Body of pancreas (tissue), 4 donors: ENCODE measurements around the gene CCDC33. TPM values are rescaled to one million over a fixed set of nuclear protein-coding genes. Genes with fewer than 3 reads are reported as not detected.

Source experiments
- ATAC-seq: fragments of 150-250 bp; one replicate; pipeline ENCODE4 v1.9.1; 2016
- DNase-seq, 4 donors: peaks; one replicate each; pipeline ENCODE4 v3.0.0-alpha.2; 2019
- H3K27ac ChIP-seq, 4 donors: fragments of 200-600 bp; sonication (generic); 1 replicate in 3 of 4; 2 replicates in 1 of 4; pipeline versions ENCODE4 v1.5.1 to v1.6.1; 2016 to 2019; ENCODE audit warnings: mild to moderate bottlenecking in 1 of 4, mixed read lengths in 1 of 4, moderate library complexity in 1 of 4
- H3K27me3 ChIP-seq, 2 donors: fragments of 200-600 bp; sonication (generic); one replicate each; pipeline ENCODE4 v1.6.0; 2016; ENCODE audit warnings: mild to moderate bottlenecking in 1 of 2
- H3K36me3 ChIP-seq, 2 donors: fragments of 200-600 bp; sonication (generic); replicated peaks in 1 of 2; 2 replicates each; pipeline ENCODE4 v1.5.1; 2016; ENCODE audit warnings: low read depth in 2 of 2; ENCODE audit not compliant: insufficient read depth in 1 of 2
- H3K4me1 ChIP-seq: fragments of 200-600 bp; sonication (generic); one replicate; pipeline ENCODE4 v1.6.0; 2016
- H3K4me3 ChIP-seq, 2 donors: fragments of 200-600 bp; sonication (generic); 1 replicate in 1 of 2; 2 replicates in 1 of 2; pipeline ENCODE4 v1.5.1; 2016 to 2019
- H3K9me3 ChIP-seq, 3 donors: fragments of 200-600 bp; sonication (generic); 1 replicate in 2 of 3; 2 replicates in 1 of 3; pipeline ENCODE4 v1.5.1; 2016
- POLR2A ChIP-seq, 3 donors: fragments of 450-650 bp; IDR thresholded peaks; one replicate each; pipeline ENCODE4 v1.6.1; 2016; ENCODE audit warnings: antibody characterized with exemption in 3 of 3, mild to moderate bottlenecking in 2 of 3
- WGBS, 2 donors: methylation state at CpG; one replicate each; pipeline ENCODE4 v1.1.5; 2017; 5-methylcytosine and 5-hydroxymethylcytosine counted together
- intact Hi-C: fragments of 100-400 bp; cut with DNase I; formaldehyde crosslinking; loops from one replicate; pipeline ENCODE4 v1.15.1; 2023
- total RNA-seq, 2 donors: library from RNA; depleted of rRNA; stranded (reverse); fragments of >200 nt; gene quantifications; one replicate each; pipeline ENCODE4 v1.1.0, GENCODE V29; 2016
- TF ChIP-seq, protein P1 (sequence below), 7 experiments: fragments of 450-650 bp in 4 of 7; fragments of 200-600 bp in 3 of 7; sonication (generic) in 3 of 7; IDR thresholded peaks; one replicate each; pipeline ENCODE4 v1.5.1; 2016 to 2019; ENCODE audit warnings: antibody characterized with exemption in 7 of 7

The CCDC33 gene
- total RNA-seq, 2 donors from 2014 or later, result not detected

DNA sequence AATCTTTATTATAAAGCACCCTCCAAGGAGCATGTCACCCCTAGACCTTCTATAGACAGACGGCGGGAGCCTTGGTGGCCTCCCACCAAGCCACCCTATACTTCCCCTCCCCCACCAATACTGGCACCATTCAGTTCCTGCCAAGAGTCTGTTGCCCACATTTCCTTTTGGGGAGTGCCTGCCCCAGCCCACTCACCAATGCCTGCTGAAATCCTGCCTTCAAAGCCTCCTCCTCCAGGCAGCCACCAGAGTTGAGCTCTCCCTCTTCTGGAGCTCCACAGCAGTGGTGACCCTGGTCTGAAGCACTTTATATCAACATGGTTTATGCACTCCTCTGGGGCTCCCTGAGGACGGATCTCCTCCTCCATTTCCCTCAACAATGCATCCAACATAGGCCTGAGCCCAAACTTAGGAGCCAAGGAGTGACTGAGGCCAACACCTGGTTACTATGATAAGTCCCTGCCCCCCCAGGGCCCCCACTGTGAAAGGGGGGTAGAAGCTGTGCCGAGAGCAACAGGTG lies 8.8 kb downstream of the CCDC33 start:
- no peak for DNase-seq
- H3K36me3 ChIP-seq, result no peaks in the 10 kb centered on the region
- TF ChIP-seq, protein P1, sequence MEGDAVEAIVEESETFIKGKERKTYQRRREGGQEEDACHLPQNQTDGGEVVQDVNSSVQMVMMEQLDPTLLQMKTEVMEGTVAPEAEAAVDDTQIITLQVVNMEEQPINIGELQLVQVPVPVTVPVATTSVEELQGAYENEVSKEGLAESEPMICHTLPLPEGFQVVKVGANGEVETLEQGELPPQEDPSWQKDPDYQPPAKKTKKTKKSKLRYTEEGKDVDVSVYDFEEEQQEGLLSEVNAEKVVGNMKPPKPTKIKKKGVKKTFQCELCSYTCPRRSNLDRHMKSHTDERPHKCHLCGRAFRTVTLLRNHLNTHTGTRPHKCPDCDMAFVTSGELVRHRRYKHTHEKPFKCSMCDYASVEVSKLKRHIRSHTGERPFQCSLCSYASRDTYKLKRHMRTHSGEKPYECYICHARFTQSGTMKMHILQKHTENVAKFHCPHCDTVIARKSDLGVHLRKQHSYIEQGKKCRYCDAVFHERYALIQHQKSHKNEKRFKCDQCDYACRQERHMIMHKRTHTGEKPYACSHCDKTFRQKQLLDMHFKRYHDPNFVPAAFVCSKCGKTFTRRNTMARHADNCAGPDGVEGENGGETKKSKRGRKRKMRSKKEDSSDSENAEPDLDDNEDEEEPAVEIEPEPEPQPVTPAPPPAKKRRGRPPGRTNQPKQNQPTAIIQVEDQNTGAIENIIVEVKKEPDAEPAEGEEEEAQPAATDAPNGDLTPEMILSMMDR (IDR thresholded peaks at IDR 0.05), result no peak
- no peak for TF ChIP-seq POLR2A (IDR thresholded peaks at IDR 0.05)
- no peak for ATAC-seq
- peaks cover 0 to 7% of the 10 kb centered on the region in 2 donors for H3K27me3 ChIP-seq
- peaks cover 28% of the 10 kb centered on the region for H3K4me1 ChIP-seq
- no peak overlapping the region for H3K27ac ChIP-seq
- no peak overlapping the region for H3K4me3 ChIP-seq
- 52 to 64% methylated on average over 3 to 4 of the region's 4 CpGs for WGBS, 2 donors
- intact Hi-C loops, result no loop called here
- H3K9me3 ChIP-seq, result no peaks in the 10 kb centered on the region

DNA sequence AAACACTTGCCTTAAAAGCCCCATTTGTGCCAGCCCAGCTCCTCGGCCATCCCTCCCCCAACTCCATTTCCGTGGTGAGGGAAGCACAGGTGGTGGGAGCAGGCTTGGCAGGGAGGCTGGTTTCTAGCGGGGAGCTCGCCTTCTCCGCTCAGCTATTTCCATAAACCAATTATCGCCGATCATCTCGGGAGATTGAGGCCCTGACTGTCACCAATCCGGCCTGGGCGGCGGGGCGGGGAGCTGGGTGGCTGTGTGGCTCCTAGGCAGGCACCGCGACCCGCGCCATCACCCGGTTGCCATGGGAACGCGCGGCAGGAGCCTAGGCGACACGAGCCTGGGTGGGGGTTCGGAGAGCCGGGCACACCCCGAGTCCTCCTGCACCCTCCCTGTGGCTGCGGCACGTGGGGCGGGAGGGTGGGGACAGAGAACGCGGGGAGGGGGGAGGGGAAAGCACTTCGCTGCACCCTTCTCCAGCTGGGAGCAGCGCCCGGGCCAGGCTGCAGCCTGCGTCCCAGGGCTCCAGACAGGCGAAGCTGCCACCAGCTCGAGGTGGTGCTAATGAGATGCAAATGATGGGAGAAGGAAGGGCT lies 9.3 kb downstream of the CCDC33 start:
- Histone ChIP-seq H3K36me3 (no peaks in the 10 kb centered on the region), H3K27me3 (peaks cover 0 to 7% of the 10 kb centered on the region in 2 donors), H3K4me1 (peaks cover 26% of the 10 kb centered on the region), H3K27ac (no peak overlapping the region), H3K4me3 (no peak overlapping the region), H3K9me3 (no peaks in the 10 kb centered on the region)
- DNase-seq (no peak), ATAC-seq (no peak)
- TF ChIP-seq, protein P1 (IDR thresholded peaks at IDR 0.05), result no peak
- TF ChIP-seq POLR2A (IDR thresholded peaks at IDR 0.05), result no peak
- 10% methylated on average over 8 to 26 of the region's 36 CpGs for WGBS, 2 donors
- intact Hi-C loops, result no loop called here

DNA sequence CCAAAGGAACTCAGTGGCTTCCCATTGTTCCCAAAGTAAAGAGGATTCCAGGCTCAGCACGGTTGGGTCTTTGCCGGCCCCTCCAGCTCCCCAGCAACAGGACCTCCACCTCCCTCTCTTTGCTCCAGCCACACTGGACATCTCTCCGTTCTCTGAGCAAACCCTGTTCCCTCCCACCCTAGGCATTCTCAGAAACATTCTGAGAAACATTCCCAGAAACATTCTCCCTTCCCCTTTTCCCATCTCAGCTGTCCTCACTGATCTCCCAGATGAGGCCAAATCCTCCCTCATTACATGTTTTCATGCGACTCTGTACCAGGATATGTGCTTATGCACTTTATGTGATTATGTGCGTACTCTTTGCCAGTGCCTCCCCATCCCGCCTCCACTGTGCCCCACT lies 14.1 kb downstream of the CCDC33 start:
- H3K36me3 ChIP-seq, result no peaks in the 10 kb centered on the region
- peaks cover 24% of the 10 kb centered on the region for H3K4me1 ChIP-seq
- intact Hi-C loops, result no loop called here
- WGBS, 2 donors, result 87 to 94% methylated on average over 6 of the region's 6 CpGs
- TF ChIP-seq, protein P1 (IDR thresholded peaks at IDR 0.05), result no peak
- no peak for TF ChIP-seq POLR2A (IDR thresholded peaks at IDR 0.05)
- DNase-seq (no peak), ATAC-seq (no peak)
- H3K27me3 ChIP-seq, result peaks cover 0 to 2% of the 10 kb centered on the region in 2 donors
- H3K4me3 ChIP-seq, result no peak overlapping the region
- H3K27ac ChIP-seq, result peak overlapping the region in 3 of 4 donors; percentile 41 to 56 (median 47)
- no peaks in the 10 kb centered on the region for H3K9me3 ChIP-seq

DNA sequence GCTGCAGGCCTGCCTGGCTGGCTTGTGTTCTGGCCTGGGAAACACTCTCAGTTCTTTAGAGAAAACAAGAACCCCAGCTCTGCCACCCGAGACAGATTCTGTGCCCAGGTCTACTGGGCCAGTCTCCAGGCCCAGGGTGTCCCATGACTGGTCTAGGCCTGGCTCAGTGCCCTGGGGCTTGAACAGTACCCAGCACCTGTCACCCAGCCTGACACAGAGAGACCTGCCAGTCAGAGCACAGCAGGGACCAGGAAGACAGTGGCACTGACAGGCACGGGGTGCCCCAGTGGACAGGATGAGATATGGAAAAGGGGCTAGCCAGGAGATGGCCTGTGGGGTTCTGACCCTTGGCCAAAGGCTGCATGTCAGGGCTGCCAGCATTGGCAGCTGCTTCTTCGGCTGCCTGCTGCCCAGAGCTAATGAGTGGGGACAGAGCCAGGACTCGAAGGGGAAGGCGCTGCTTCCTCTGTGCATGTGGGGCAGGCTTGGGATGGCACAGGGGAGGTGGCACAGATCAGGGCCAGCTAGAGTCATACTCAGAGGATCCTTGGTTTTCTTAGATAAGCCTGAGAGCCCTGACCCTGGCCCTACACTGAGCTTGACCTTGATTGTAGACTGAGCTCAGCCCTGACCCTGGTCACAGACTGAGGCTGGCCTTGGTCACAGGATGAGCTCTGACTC lies 15.1 kb downstream of the CCDC33 start:
- ATAC-seq (peak; percentile 93), DNase-seq (peak; percentile 84 to 94 (median 90))
- no peak for TF ChIP-seq POLR2A (IDR thresholded peaks at IDR 0.05)
- TF ChIP-seq, protein P1 (IDR thresholded peaks at IDR 0.05), result no peak
- intact Hi-C loops, result no loop called here
- Histone ChIP-seq H3K27me3 (no peaks in the 10 kb centered on the region), H3K27ac (peak overlapping the region; percentile 39 to 56 (median 44)), H3K9me3 (no peaks in the 10 kb centered on the region), H3K4me1 (peaks cover 22% of the 10 kb centered on the region), H3K36me3 (no peaks in the 10 kb centered on the region), H3K4me3 (no peak overlapping the region)
- 18 to 25% methylated on average over 2 to 5 of the region's 5 CpGs for WGBS, 2 donors
